Fibroblast of lung (primary cell): Measurements from ENCODE around the gene BRAF. TPM values are rescaled to one million over a fixed set of nuclear protein-coding genes. Genes with fewer than 3 reads are reported as not detected.

Experiments
- DNase-seq, 2 donors: peaks; one replicate each; pipeline versions ENCODE4 v3.0.0 to v3.0.0-alpha.2; 2010; ENCODE audit warnings: low read depth in 2 of 2
- H2AFZ ChIP-seq: 2 replicates; pipeline ENCODE4 v1.5.1; 2012; ENCODE audit warnings: low read length, control low read depth, inconsistent platforms
- H3K27ac ChIP-seq: 2 replicates; pipeline ENCODE4 v1.5.1; 2011; ENCODE audit warnings: low read length, control low read depth; ENCODE audit not compliant: insufficient read depth
- H3K27me3 ChIP-seq: 2 replicates; pipeline ENCODE4 v1.5.1; 2011; ENCODE audit warnings: mild to moderate bottlenecking, low read length; ENCODE audit not compliant: control insufficient read depth, insufficient read depth
- H3K36me3 ChIP-seq: 2 replicates; pipeline ENCODE4 v1.5.1; 2011; ENCODE audit warnings: low read length; ENCODE audit not compliant: control insufficient read depth, insufficient read depth
- H3K4me1 ChIP-seq: 2 replicates; pipeline ENCODE4 v1.5.1; 2011; ENCODE audit warnings: low read length; ENCODE audit not compliant: control insufficient read depth, insufficient read depth; ENCODE audit errors: extremely low read depth
- H3K4me2 ChIP-seq: 2 replicates; pipeline ENCODE4 v1.5.1; 2011; ENCODE audit warnings: low read length, control low read depth; ENCODE audit not compliant: insufficient read depth; ENCODE audit errors: extremely low read depth
- H3K4me3 ChIP-seq, 4 experiments: fragments of 200-600 bp in 1 of 4; sonication (generic) in 1 of 4; replicated peaks in 1 of 4; 2 replicates each; pipeline ENCODE4 v1.5.1; 2011 to 2016; ENCODE audit warnings: low read length in 4 of 4, low read depth in 3 of 4, mild to moderate bottlenecking in 3 of 4, control low read depth in 2 of 4, inconsistent platforms in 1 of 4, mixed read lengths in 1 of 4; ENCODE audit not compliant: insufficient read depth in 1 of 4; ENCODE audit errors: control extremely low read depth in 1 of 4
- H3K79me2 ChIP-seq: 2 replicates; pipeline ENCODE4 v1.5.1; 2012; ENCODE audit warnings: mild to moderate bottlenecking, low read length, inconsistent platforms; ENCODE audit not compliant: control insufficient read depth, insufficient read depth
- H3K9ac ChIP-seq: 2 replicates; pipeline ENCODE4 v1.5.1; 2011; ENCODE audit warnings: mild to moderate bottlenecking, low read length, control low read depth; ENCODE audit not compliant: insufficient read depth
- H3K9me3 ChIP-seq: 2 replicates; pipeline ENCODE4 v1.5.1; 2012; ENCODE audit warnings: low read depth, low read length; ENCODE audit not compliant: control insufficient read depth, insufficient read depth
- H4K20me1 ChIP-seq: 2 replicates; pipeline ENCODE4 v1.5.1; 2011; ENCODE audit warnings: low read length; ENCODE audit not compliant: control insufficient read depth, insufficient read depth; ENCODE audit errors: extremely low read depth
- CTCF ChIP-seq, 2 donors: IDR thresholded peaks in 1 of 2; conservative IDR thresholded peaks in 1 of 2; 1 replicate in 1 of 2; 2 replicates in 1 of 2; pipeline ENCODE4 v1.5.1; 2011 to 2012; ENCODE audit warnings: low read length in 2 of 2, control low read depth in 1 of 2, inconsistent platforms in 1 of 2, low read depth in 1 of 2, mild to moderate bottlenecking in 1 of 2
- EZH2 ChIP-seq: IDR thresholded peaks from 2 replicates; pipeline ENCODE4 v1.5.1; 2012; ENCODE audit warnings: low read length, control low read depth, mild to moderate bottlenecking; ENCODE audit errors: missing control alignments
- polyA plus RNA-seq, 2 donors: library from polyadenylated mRNA; depleted of rRNA in 1 of 2; stranded (reverse) in 1 of 2; unstranded in 1 of 2; fragments of >200 nt; gene quantifications; 2 replicates each; pipeline ENCODE4 v1.2.1, GENCODE V29; 2011 to 2012; ENCODE audit warnings: missing spikeins in 1 of 2
- total RNA-seq: library from RNA; depleted of rRNA; stranded (reverse); fragments of >200 nt; gene quantifications from 2 replicates; pipeline ENCODE4 v1.2.1, GENCODE V29; 2014

Gene BRAF
- total and polyA plus RNA-seq, 2 donors (not counting 1 experiment from before 2014, with no cell fraction given), result 21.1 to 23.1 TPM

GRCh38 chr7:140707132-140707531 is 217.6 kb downstream of the BRAF start:
- Histone ChIP-seq H3K79me2 (peaks cover 4% of the 10 kb centered on the region), H4K20me1 (no peaks in the 10 kb centered on the region), H3K4me2 (no peak overlapping the region), H3K27ac (no peak overlapping the region), H3K36me3 (no peaks in the 10 kb centered on the region), H2AFZ (no peak overlapping the region), H3K27me3 (no peaks in the 10 kb centered on the region), H3K4me1 (no peaks in the 10 kb centered on the region), H3K4me3 (no peak overlapping the region), H3K9ac (no peak overlapping the region), H3K9me3 (no peaks in the 10 kb centered on the region)
- TF ChIP-seq CTCF (conservative IDR thresholded peaks at IDR 0.05 in 1 of 2, IDR thresholded peaks at IDR 0.05 in 1 of 2; ENCODE audit: low read depth in 1 of 2, low read length in 2 of 2) (no peak), EZH2 (no peak)
- peak in 1 of 2 donors; percentile 9 for DNase-seq

- no peak for DNase-seq
- no peak overlapping the region for H2AFZ ChIP-seq
- peaks cover 28% of the 10 kb centered on the region for H3K79me2 ChIP-seq
These were observed 220.5 kb downstream of the BRAF start for GRCh38 chr7:140704205-140704604.

GRCh38 chr7:140702774-140703173 is 222.0 kb downstream of the BRAF start:
- TF ChIP-seq EZH2 (no peak), CTCF (conservative IDR thresholded peaks at IDR 0.05 in 1 of 2, IDR thresholded peaks at IDR 0.05 in 1 of 2; ENCODE audit: low read depth in 1 of 2, low read length in 2 of 2) (no peak)
- H3K9ac ChIP-seq, result no peak overlapping the region
- H2AFZ ChIP-seq, result no peak overlapping the region
- no peak overlapping the region for H3K4me2 ChIP-seq
- no peak overlapping the region for H3K4me3 ChIP-seq
- no peaks in the 10 kb centered on the region for H3K4me1 ChIP-seq
- peak in 1 of 2 donors; percentile 11 for DNase-seq
- H3K9me3 ChIP-seq, result no peaks in the 10 kb centered on the region
- H3K79me2 ChIP-seq, result peaks cover 41% of the 10 kb centered on the region
- no peak overlapping the region for H3K27ac ChIP-seq
- no peaks in the 10 kb centered on the region for H3K27me3 ChIP-seq
- H3K36me3 ChIP-seq, result no peaks in the 10 kb centered on the region
- H4K20me1 ChIP-seq, result no peaks in the 10 kb centered on the region

More at GRCh38 chr7:140704205-140704604, 220.5 kb downstream of the BRAF start:
- TF ChIP-seq CTCF (conservative IDR thresholded peaks at IDR 0.05 in 1 of 2, IDR thresholded peaks at IDR 0.05 in 1 of 2; ENCODE audit: low read depth in 1 of 2, low read length in 2 of 2) (no peak), EZH2 (no peak)
- H3K9me3 ChIP-seq, result no peaks in the 10 kb centered on the region
- H3K27me3 ChIP-seq, result no peaks in the 10 kb centered on the region
- no peaks in the 10 kb centered on the region for H3K4me1 ChIP-seq
- H4K20me1 ChIP-seq, result no peaks in the 10 kb centered on the region
- H3K4me3 ChIP-seq, result no peak overlapping the region
- no peak overlapping the region for H3K27ac ChIP-seq
- H3K4me2 ChIP-seq, result no peak overlapping the region
- no peaks in the 10 kb centered on the region for H3K36me3 ChIP-seq
- H3K9ac ChIP-seq, result no peak overlapping the region
